NCI-H748 (cell line): ENCODE measurements around the gene TBC1D3I.
"Not testable (repeated sequence)": the region's sequence is repeated elsewhere in the genome, so short reads cannot be mapped to it uniquely, and the experiment has no call there.

Experiments
- DNase-seq: peaks from one replicate; lab custom pipeline; 2025; ENCODE audit not compliant: unreplicated experiment; lab: John Stamatoyannopoulos, UW

The TBC1D3I gene

GRCh38 chr17:36207383-36207782 is 57.0 kb downstream of the TBC1D3I start:
- not testable (repeated sequence) for DNase-seq

- not testable (repeated sequence) for DNase-seq
These were observed 57.9 kb downstream of the TBC1D3I start for GRCh38 chr17:36206486-36206821.

- DNase-seq: no peak
These were observed 58.5 kb downstream of the TBC1D3I start for GRCh38 chr17:36205637-36206485.

- no peak for DNase-seq
These were observed 59.5 kb downstream of the TBC1D3I start for GRCh38 chr17:36204724-36205500.
